ENCODE results near the gene ITGA3. TPM values are rescaled to one million over a fixed set of nuclear protein-coding genes. Genes with fewer than 3 reads are reported as not detected.
A peak's percentile ranks its signal among the peaks of the same experiment; 100 is the strongest.

Gene ITGA3
- total RNA-seq, 6 donors from 2014 or later: 193 to 469 (median 350) TPM

- Histone ChIP-seq H3K4me3 (no peak overlapping the region), H3K4me1 (no peaks in the 10 kb centered on the region), H3K9me3 (no peaks in the 10 kb centered on the region), H3K27me3 (no peaks in the 10 kb centered on the region), H3K36me3 (peaks cover 47 to 99% (median 90%) of the 10 kb centered on the region in 4 donors), H3K27ac (no peak overlapping the region)
- DNase-seq (no peak), ATAC-seq (ENCODE audit: low FRiP score in 2 of 2) (no peak)
- TF ChIP-seq POLR2A (IDR thresholded peaks at IDR 0.05) (no peak), POLR2AphosphoS5 (IDR thresholded peaks at IDR 0.05) (no peak), CTCF (IDR thresholded peaks at IDR 0.05) (no peak), EP300 (IDR thresholded peaks at IDR 0.05) (no peak)
- 91 to 95% methylated on average over 1 of the region's 1 CpG for WGBS, 2 donors
Measured at GRCh38 chr17:50072925-50073324, 17.0 kb downstream of the ITGA3 start.

- Histone ChIP-seq H3K27ac (peak overlapping the region in 1 of 4 donors; percentile 57), H3K27me3 (no peaks in the 10 kb centered on the region), H3K4me1 (peaks cover 0 to under 1% (median 0%) of the 10 kb centered on the region in 4 donors), H3K9me3 (no peaks in the 10 kb centered on the region), H3K36me3 (peaks cover 57 to 99% (median 93%) of the 10 kb centered on the region in 4 donors), H3K4me3 (no peak overlapping the region)
- 92 to 100% methylated on average over 6 of the region's 6 CpGs for WGBS, 2 donors
- no peak for ATAC-seq (ENCODE audit: low FRiP score in 2 of 2)
- TF ChIP-seq CTCF (IDR thresholded peaks at IDR 0.05) (no peak), POLR2AphosphoS5 (IDR thresholded peaks at IDR 0.05) (no peak), EP300 (IDR thresholded peaks at IDR 0.05) (no peak), POLR2A (IDR thresholded peaks at IDR 0.05) (no peak)
- DNase-seq: peak in 1 of 2 donors; percentile 15
Measured at GRCh38 chr17:50074227-50074626, 18.3 kb downstream of the ITGA3 start.

GRCh38 chr17:50075446-50076032 is 19.6 kb downstream of the ITGA3 start:
- peaks cover 0 to 9% (median 0%) of the 10 kb centered on the region in 4 donors for H3K4me1 ChIP-seq
- ATAC-seq (ENCODE audit: low FRiP score in 2 of 2) (no peak), DNase-seq (peak in 1 of 2 donors; percentile 77)
- 96 to 97% methylated on average over 14 to 15 of the region's 16 CpGs for WGBS, 2 donors
- H3K27ac ChIP-seq: peak overlapping the region in 1 of 4 donors; percentile 57
- H3K4me3 ChIP-seq: no peak overlapping the region
- H3K36me3 ChIP-seq: peaks cover 57 to 100% (median 94%) of the 10 kb centered on the region in 4 donors
- H3K27me3 ChIP-seq: no peaks in the 10 kb centered on the region
- no peak for TF ChIP-seq POLR2A (IDR thresholded peaks at IDR 0.05)
- TF ChIP-seq CTCF (IDR thresholded peaks at IDR 0.05): no peak
- no peak for TF ChIP-seq EP300 (IDR thresholded peaks at IDR 0.05)
- no peak for TF ChIP-seq POLR2AphosphoS5 (IDR thresholded peaks at IDR 0.05)
- no peaks in the 10 kb centered on the region for H3K9me3 ChIP-seq

- Histone ChIP-seq H3K9me3 (no peaks in the 10 kb centered on the region), H3K36me3 (peaks cover 52 to 100% (median 94%) of the 10 kb centered on the region in 4 donors), H3K27me3 (no peaks in the 10 kb centered on the region), H3K4me1 (peaks cover 0 to 9% (median 0%) of the 10 kb centered on the region in 4 donors), H3K4me3 (no peak overlapping the region), H3K27ac (peak overlapping the region in 1 of 4 donors; percentile 57)
- WGBS, 2 donors: 94 to 97% methylated on average over 15 to 16 of the region's 16 CpGs
- ATAC-seq (ENCODE audit: low FRiP score in 2 of 2): no peak
- peak in 1 of 2 donors; percentile 67 for DNase-seq
- TF ChIP-seq EP300 (IDR thresholded peaks at IDR 0.05): no peak
- TF ChIP-seq CTCF (IDR thresholded peaks at IDR 0.05): no peak
- TF ChIP-seq POLR2A (IDR thresholded peaks at IDR 0.05): no peak
- TF ChIP-seq POLR2AphosphoS5 (IDR thresholded peaks at IDR 0.05): no peak
Measured at GRCh38 chr17:50076221-50076590, 20.3 kb downstream of the ITGA3 start.

Measured in upper lobe of left lung (tissue), 6 donors.